SIG-M5 (cell line): Measurements from ENCODE around the gene DDA1.
"Not testable (repeated sequence)": the region's sequence is repeated elsewhere in the genome, so short reads cannot be mapped to it uniquely, and the experiment has no call there.

Source experiments
- DNase-seq: peaks from one replicate; lab custom pipeline; 2025; lab: John Stamatoyannopoulos, UW

Gene DDA1

GRCh38 chr19:17309198-17309964 lies at the start of gene DDA1:
DDA1 (plus strand) TSS chr19:17309563; CDS start chr19:17309655, 92 bp downstream.
- DNase-seq = peak; percentile 98

- no peak for DNase-seq
Measured at GRCh38 chr19:17259934-17260333, 49.4 kb upstream of the DDA1 start.

GRCh38 chr19:17260842-17261325 lies 48.5 kb upstream of the DDA1 start:
- DNase-seq = no peak

GRCh38 chr19:17262557-17262956 lies 46.8 kb upstream of the DDA1 start:
- DNase-seq = no peak

DNA sequence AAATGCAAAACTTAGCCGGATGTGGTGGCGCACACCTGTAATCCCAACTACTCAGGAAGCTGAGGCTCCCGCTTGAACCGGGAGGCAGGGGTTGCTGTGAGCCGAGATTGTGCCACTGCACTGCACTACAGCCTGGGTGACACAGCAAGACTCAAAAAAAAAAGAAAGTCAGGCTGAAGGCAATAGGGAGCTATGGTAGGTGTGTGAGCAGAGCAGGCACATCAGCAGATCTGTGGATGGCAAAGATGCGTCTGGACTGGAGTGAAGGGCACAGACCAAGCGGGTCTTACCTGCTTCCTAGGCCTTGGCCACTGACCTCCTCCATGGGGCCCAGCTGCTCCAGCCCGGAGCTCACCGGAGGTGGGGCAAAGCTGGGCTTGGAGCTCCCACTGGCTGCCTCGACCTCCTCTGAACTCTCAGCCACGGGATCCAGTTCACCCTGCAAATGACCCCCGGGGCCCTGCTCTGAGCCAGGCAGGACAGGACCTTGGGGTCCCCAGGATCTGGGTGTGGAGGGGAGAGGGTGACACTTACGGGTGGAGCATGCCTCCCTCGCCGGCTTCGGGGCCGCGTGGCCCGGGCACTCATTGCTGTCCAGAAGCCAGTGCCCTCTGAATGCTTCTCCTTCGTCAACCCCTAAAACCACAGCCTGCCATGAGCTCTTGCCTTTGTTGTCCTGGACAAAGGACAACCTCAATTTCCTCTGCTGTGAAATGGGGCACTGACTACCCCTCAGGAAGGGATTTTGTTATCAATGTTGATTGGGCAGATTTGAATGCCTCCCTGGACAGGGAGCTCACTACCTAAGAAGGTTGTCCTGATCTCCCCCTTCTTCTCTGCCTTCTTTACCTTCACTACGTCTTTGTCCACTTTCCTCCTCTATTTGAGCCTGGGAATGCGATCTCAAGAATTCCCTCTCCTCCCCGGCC lies 45.4 kb upstream of the DDA1 start:
- no peak for DNase-seq

GRCh38 chr19:17264641-17264979 lies 44.8 kb upstream of the DDA1 start, which contains the start of gene USHBP1:
USHBP1 (minus strand) TSS chr19:17264745; CDS start chr19:17264299, 446 bp downstream.
- DNase-seq = no peak

- no peak for DNase-seq
Measured at GRCh38 chr19:17266026-17266425, 43.3 kb upstream of the DDA1 start.

DNA sequence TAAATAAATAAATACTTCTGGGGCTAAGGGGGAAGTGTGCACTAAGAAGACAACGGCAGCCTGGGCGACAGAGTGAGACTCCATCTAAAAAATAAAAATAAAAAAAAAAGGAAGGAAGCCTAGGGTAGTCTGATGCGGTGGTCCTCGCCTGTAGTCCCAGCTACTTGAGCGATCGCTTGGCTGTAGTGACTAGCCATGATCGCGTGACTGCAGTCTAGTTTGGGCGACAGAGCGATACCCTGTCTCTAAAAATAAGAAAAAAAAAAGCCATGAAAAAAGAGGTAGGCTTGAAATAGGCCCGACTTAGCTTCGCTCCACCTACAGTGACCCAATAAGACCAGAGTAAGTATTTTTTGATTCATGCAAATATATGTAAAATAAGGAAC lies 42.8 kb upstream of the DDA1 start:
- no peak for DNase-seq

DNA sequence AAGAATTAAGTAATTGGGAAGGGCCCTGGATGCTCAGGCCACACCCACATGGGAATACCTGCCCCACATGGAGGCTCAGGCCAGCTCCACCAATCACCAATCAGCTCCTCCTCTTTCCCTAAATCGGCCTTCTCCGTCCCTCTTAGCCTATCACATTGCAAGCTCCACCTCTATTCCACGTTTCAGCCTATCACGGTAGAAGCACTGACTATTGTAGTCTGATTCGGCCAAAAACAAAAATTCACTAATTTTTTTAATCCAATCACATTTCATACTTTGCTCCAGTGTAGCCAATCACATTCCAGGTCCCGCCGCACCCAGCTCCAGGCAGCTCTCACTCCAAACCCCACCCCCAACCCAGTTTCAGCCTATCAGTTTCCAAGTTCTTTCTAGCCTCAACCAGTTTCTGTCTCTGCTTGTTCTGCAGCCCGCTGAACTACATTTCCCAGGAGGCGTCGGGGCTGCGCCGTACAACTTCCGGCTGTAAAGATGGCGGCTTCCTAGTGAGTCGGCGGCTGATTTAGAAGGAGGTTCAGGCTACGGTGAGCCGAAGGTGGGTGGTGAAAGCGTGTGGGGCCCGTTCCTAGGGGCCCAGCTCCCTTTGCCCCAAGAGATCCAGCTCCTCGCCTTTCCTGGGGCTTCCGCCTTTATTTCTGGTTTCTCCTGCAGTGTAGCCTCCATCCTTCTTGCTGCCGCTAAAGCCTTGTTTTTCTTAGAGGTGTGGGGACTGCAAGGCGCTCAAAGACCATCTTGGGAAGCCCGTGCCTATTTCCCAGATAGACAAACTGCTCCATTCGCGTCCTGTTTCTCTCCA lies 42.2 kb upstream of the DDA1 start, which contains the start of gene BABAM1:
Gene BABAM1 (plus strand): TSS at position 469 of the 814 bp plus-strand sequence. CDS start 1,364 bp downstream, outside the sequence.
- DNase-seq = peak; percentile 97

DNA sequence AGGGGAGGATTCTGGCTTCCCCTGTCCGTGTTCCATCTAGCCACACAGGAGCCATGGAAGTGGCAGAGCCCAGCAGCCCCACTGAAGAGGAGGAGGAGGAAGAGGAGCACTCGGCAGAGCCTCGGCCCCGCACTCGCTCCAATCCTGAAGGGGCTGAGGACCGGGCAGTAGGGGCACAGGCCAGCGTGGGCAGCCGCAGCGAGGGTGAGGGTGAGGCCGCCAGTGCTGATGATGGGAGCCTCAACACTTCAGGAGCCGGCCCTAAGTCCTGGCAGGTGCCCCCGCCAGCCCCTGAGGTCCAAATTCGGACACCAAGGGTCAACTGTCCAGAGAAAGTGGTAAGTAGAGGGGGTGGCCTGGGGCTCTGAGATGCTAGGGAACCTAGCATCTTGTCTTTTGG lies 40.6 kb upstream of the DDA1 start:
- no peak for DNase-seq

DNA sequence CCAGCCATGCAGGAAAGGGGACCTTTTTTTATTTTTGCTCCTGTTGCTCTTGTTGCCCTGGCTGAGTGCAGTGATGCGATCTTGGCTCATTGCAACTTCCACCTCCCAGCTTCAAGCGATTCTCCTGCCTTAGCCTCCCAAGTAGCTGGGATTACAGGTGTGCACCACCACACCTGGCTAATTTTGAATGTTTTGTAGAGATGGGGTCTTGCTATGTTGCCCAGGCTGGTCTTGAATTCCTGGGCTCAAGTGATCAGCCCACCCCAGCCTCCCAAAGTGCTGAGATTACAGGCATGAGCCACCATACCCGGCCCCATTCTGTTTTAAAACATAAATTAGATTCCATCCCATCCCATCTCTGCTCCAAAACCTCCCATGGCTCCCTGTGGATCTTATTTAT lies 34.5 kb upstream of the DDA1 start:
- not testable (repeated sequence) for DNase-seq

GRCh38 chr19:17275441-17276175 lies 33.8 kb upstream of the DDA1 start:
- no peak for DNase-seq

- no peak for DNase-seq
Measured at GRCh38 chr19:17279436-17279835, 29.9 kb upstream of the DDA1 start.

DNA sequence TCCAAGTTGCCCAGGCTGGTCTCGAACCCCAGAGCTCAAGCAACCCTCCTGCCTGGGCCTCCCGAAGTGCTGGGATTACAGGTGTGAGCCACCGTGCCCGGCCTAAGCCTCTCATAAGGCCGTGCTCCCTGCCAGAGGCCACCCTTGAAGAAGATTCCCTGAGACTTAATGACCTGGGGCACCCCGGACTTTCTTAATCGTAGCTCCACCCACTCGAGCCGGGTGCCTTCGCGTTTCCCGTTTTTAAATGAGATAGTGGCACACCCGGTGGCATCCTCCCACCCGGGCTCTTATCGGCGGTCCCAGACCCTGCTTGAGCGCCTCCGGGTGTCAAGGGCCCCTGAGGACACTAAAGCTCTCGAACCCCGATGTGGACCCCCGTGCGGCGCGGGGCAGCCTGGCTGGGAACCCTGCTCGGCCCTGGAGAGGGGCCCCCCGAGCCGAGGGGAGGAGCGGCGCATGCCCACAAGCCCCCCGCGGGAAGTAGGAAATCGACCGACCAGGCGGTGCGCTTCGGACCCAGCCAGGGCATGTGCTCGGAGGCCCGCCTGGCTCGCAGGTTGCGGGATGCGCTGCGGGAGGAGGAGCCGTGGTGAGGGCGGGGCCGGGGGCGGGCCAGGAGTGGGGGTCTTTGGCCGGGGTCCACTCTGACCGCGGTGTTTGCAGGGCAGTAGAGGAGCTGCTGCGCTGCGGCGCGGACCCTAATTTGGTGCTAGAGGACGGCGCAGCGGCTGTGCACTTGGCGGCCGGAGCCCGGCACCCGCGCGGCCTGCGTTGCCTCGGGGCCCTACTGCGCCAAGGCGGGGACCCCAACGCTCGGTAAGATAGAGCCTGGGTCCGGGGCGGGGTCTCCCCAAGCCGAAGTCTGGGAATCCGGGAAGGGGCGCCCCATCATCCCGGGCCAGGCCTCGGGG lies 27.7 kb upstream of the DDA1 start, which contains the start of gene ANKLE1:
Gene ANKLE1 (plus strand): TSS at position 511 of the 914 bp plus-strand sequence. CDS start 20 bp downstream, at position 531.
- peak; percentile 37 for DNase-seq

GRCh38 chr19:17282488-17283125 lies 26.8 kb upstream of the DDA1 start:
- DNase-seq = no peak

DNA sequence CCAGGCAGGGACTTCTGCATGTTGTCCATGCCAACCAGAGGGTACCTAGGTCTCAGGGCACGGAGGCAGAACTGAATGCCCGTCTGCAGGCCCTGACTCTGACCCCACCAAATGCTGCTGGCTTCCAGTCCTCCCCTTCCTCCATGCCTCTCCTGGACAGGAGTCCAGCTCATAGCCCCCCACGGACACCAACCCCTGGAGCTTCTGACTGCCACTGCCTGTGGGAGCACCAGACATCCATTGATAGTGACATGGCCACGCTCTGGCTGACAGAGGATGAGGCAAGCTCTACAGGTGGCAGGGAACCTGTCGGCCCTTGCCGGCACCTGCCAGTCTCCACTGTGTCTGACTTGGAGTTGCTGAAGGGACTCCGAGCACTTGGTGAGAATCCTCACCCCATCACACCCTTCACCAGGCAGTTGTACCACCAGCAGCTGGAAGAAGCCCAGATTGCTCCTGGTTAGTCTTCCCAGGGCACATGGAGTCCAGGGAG lies 25.8 kb upstream of the DDA1 start:
- DNase-seq = no peak

GRCh38 chr19:17285415-17286135 lies 23.8 kb upstream of the DDA1 start:
- no peak for DNase-seq

GRCh38 chr19:17286263-17286662 lies 23.1 kb upstream of the DDA1 start:
- DNase-seq = no peak

GRCh38 chr19:17286752-17287151 lies 22.6 kb upstream of the DDA1 start:
- DNase-seq = no peak
